Prostate gland (tissue), 2 donors: ENCODE results near the gene MFN2.

Experiments
- CTCF ChIP-seq, 4 experiments: fragments of 200-600 bp in 2 of 4; fragments of 450-650 bp in 2 of 4; sonication (generic) in 2 of 4; IDR thresholded peaks; 1 replicate in 3 of 4; 2 replicates in 1 of 4; pipeline ENCODE4 v1.5.1; 2016 to 2019; ENCODE audit warnings: antibody characterized with exemption in 4 of 4, mild to moderate bottlenecking in 2 of 4, moderate library complexity in 2 of 4
- POLR2AphosphoS5 ChIP-seq: sonication (generic); formaldehyde crosslinking; IDR thresholded peaks from one replicate; pipeline ENCODE4 v1.6.1; 2017; ENCODE audit warnings: antibody characterized with exemption

- TF ChIP-seq CTCF (IDR thresholded peaks at IDR 0.05) (no peak), POLR2AphosphoS5 (peak; percentile 78)
Measured at GRCh38 chr1:11961230-11961629, 19.0 kb upstream of the MFN2 start.
